GM18526 (cell line): ENCODE data around the gene PRRG4.
A peak's percentile ranks its signal among the peaks of the same experiment; 100 is the strongest.

Experiments used
- POLR2A ChIP-seq: IDR thresholded peaks from 3 replicates; pipeline ENCODE4 v1.6.1; 2011; ENCODE audit not compliant: insufficient read length; ENCODE audit errors: extremely low read depth

PRRG4 gene

GRCh38 chr11:32861850-32862577, 32.3 kb downstream of the PRRG4 start:
- TF ChIP-seq POLR2A: no peak

GRCh38 chr11:32864555-32864954, 34.8 kb downstream of the PRRG4 start:
- TF ChIP-seq POLR2A: no peak

- no peak for TF ChIP-seq POLR2A
Observed at GRCh38 chr11:32870676-32871075, 40.9 kb downstream of the PRRG4 start.

GRCh38 chr11:32874132-32874531, 44.4 kb downstream of the PRRG4 start:
- no peak for TF ChIP-seq POLR2A

- TF ChIP-seq POLR2A: no peak
Observed at GRCh38 chr11:32881286-32881685, 51.6 kb downstream of the PRRG4 start.

- TF ChIP-seq POLR2A: no peak
Observed at GRCh38 chr11:32883421-32883820, 53.7 kb downstream of the PRRG4 start.

- no peak for TF ChIP-seq POLR2A
Observed at GRCh38 chr11:32884023-32884422, 54.3 kb downstream of the PRRG4 start.

GRCh38 chr11:32884770-32885384, 55.1 kb downstream of the PRRG4 start:
- TF ChIP-seq POLR2A: no peak

- no peak for TF ChIP-seq POLR2A
Observed at GRCh38 chr11:32885556-32885955, 55.8 kb downstream of the PRRG4 start.

GRCh38 chr11:32886180-32886579, 56.5 kb downstream of the PRRG4 start:
- no peak for TF ChIP-seq POLR2A

GRCh38 chr11:32888805-32889204, 59.1 kb downstream of the PRRG4 start:
- TF ChIP-seq POLR2A: no peak

GRCh38 chr11:32890843-32891656, 61.3 kb downstream of the PRRG4 start:
- no peak for TF ChIP-seq POLR2A

- TF ChIP-seq POLR2A: no peak
Observed at GRCh38 chr11:32891657-32892354, 62.1 kb downstream of the PRRG4 start.

- peak; percentile 72 for TF ChIP-seq POLR2A
Observed at GRCh38 chr11:32892355-32893092, 62.8 kb downstream of the PRRG4 start, which contains the start of gene QSER1. Gene QSER1 (plus strand): TSS chr11:32892811. CDS start chr11:32893126, 315 bp downstream.

- no peak for TF ChIP-seq POLR2A
Observed at GRCh38 chr11:32893093-32893342, 63.3 kb downstream of the PRRG4 start.

- TF ChIP-seq POLR2A: peak; percentile 33
Observed at GRCh38 chr11:32893343-32894148, 63.8 kb downstream of the PRRG4 start.
